Uterus (tissue), 4 donors: ENCODE measurements around the gene IRGC. TPM values are rescaled to one million over a fixed set of nuclear protein-coding genes. Genes with fewer than 3 reads are reported as not detected.

ENCODE experiments used
- DNase-seq, 2 donors: peaks; one replicate each; pipeline ENCODE4 v3.0.0-alpha.2; 2019 to 2020
- H3K27ac ChIP-seq, 2 donors: fragments of 200-600 bp; sonication (generic); 1 replicate in 1 of 2; 2 replicates in 1 of 2; pipeline ENCODE4 v1.5.1; 2016 to 2018
- H3K27me3 ChIP-seq, 2 donors: fragments of 200-600 bp; sonication (generic); one replicate each; pipeline ENCODE4 v1.5.1; 2018 to 2019; ENCODE audit warnings: control low read depth in 1 of 2
- H3K36me3 ChIP-seq, 2 donors: fragments of 200-600 bp; sonication (generic); one replicate each; pipeline ENCODE4 v1.5.1; 2019; ENCODE audit warnings: control low read depth in 1 of 2
- H3K4me1 ChIP-seq, 2 donors: fragments of 200-600 bp; sonication (generic); one replicate each; pipeline ENCODE4 v1.5.1; 2018 to 2019; ENCODE audit warnings: control low read depth in 1 of 2
- H3K4me3 ChIP-seq, 2 donors: fragments of 200-600 bp; sonication (generic); 1 replicate in 1 of 2; 2 replicates in 1 of 2; pipeline ENCODE4 v1.5.1; 2018 to 2019; ENCODE audit warnings: mild to moderate bottlenecking in 1 of 2
- H3K9me3 ChIP-seq, 2 donors: fragments of 200-600 bp; sonication (generic); one replicate each; pipeline ENCODE4 v1.5.1; 2019; ENCODE audit warnings: control low read depth in 1 of 2
- POLR2A ChIP-seq, 2 donors: fragments of 450-650 bp; IDR thresholded peaks; one replicate each; pipeline ENCODE4 v1.6.1; 2016; ENCODE audit warnings: antibody characterized with exemption in 2 of 2, mild to moderate bottlenecking in 1 of 2, moderate library complexity in 1 of 2
- intact Hi-C: fragments of 100-400 bp; cut with DNase I; formaldehyde crosslinking; loops from one replicate; pipeline ENCODE4 v1.15.1; 2023; ENCODE audit warnings: low total_unique reads
- total RNA-seq, 4 donors: library from RNA; depleted of rRNA in 3 of 4; stranded (reverse); fragments of >200 nt in 3 of 4; gene quantifications; one replicate each; pipeline versions ENCODE4 v1.1.0 to v1.2.4, GENCODE V29; 2014 to 2023
- TF ChIP-seq, protein P1 (sequence below), 4 experiments: fragments of 200-600 bp in 2 of 4; fragments of 450-650 bp in 2 of 4; sonication (generic) in 2 of 4; IDR thresholded peaks; one replicate each; pipeline ENCODE4 v1.5.1; 2016 to 2019; ENCODE audit warnings: antibody characterized with exemption in 4 of 4, mild to moderate bottlenecking in 2 of 4, moderate library complexity in 1 of 4
- donor health status: DM: yes; HTN: yes; CAD: no.

IRGC gene
- total RNA-seq, 4 donors from 2014 or later = not detected

DNA sequence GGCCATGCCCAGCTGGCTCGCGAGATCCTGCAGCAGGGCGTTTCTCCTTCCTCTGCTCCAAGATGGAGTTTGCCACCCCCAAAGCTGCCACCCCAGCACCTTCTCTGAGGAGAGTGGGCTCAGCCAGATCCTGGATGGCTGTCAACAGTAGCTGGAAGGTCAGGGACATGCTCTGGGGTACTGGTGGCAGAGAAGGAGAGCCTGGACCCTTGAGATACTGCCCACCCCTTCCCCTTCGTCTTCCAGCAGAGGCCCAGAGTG is 11.6 kb downstream of the IRGC start:
- no peak overlapping the region for H3K4me3 ChIP-seq
- intact Hi-C loops = no loop called here
- H3K4me1 ChIP-seq = no peaks in the 10 kb centered on the region
- DNase-seq = no peak
- H3K36me3 ChIP-seq = no peaks in the 10 kb centered on the region
- no peaks in the 10 kb centered on the region for H3K27me3 ChIP-seq
- TF ChIP-seq, protein P1, sequence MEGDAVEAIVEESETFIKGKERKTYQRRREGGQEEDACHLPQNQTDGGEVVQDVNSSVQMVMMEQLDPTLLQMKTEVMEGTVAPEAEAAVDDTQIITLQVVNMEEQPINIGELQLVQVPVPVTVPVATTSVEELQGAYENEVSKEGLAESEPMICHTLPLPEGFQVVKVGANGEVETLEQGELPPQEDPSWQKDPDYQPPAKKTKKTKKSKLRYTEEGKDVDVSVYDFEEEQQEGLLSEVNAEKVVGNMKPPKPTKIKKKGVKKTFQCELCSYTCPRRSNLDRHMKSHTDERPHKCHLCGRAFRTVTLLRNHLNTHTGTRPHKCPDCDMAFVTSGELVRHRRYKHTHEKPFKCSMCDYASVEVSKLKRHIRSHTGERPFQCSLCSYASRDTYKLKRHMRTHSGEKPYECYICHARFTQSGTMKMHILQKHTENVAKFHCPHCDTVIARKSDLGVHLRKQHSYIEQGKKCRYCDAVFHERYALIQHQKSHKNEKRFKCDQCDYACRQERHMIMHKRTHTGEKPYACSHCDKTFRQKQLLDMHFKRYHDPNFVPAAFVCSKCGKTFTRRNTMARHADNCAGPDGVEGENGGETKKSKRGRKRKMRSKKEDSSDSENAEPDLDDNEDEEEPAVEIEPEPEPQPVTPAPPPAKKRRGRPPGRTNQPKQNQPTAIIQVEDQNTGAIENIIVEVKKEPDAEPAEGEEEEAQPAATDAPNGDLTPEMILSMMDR (IDR thresholded peaks at IDR 0.05) = no peak
- no peak for TF ChIP-seq POLR2A (IDR thresholded peaks at IDR 0.05)
- H3K9me3 ChIP-seq = no peaks in the 10 kb centered on the region
- H3K27ac ChIP-seq = no peak overlapping the region

DNA sequence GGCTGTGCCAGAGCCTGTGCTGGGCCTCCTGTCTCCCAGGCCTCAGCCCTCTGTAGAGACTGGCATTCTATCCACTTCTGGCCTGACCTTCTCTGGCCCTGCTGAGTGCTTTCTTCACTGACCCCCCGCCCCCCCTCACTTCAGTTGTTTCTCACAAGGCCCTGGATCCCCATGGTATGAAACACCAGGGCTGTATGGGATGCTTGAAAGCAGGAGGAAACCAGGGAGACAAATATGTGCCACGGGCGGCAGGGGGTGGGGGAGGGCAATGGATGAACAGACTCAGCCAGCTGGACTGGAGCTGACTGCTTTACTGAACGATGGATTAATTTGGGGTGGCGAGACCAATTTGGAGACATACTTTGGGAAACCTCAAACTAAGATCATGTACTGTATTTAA is 14.0 kb downstream of the IRGC start:
- Histone ChIP-seq H3K27ac (no peak overlapping the region), H3K27me3 (no peaks in the 10 kb centered on the region), H3K4me1 (no peaks in the 10 kb centered on the region), H3K9me3 (no peaks in the 10 kb centered on the region), H3K36me3 (no peaks in the 10 kb centered on the region), H3K4me3 (no peak overlapping the region)
- intact Hi-C loops = no loop called here
- TF ChIP-seq, protein P1 (IDR thresholded peaks at IDR 0.05) = no peak
- TF ChIP-seq POLR2A (IDR thresholded peaks at IDR 0.05) = no peak
- DNase-seq = no peak

DNA sequence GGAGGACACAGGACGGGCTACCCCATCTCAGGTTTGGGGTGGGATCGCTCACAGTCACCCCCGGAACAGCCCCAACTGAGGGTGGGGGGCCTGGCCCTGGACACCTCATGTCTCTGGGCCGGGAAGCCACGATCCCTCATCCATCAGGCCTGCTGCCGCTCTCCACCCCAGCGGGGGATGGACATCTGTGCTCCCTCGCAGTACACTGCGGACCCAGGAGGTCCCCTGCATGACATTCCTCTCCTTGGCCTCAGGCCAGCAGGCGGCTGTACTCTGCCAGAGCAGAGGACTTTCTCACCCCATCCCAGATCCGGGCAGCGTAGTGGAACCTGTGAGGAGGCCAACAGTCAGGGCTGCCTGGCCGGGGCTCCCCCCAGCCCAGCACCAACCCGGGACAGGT is 15.5 kb downstream of the IRGC start:
- intact Hi-C loops = no loop called here
- Histone ChIP-seq H3K27me3 (no peaks in the 10 kb centered on the region), H3K9me3 (no peaks in the 10 kb centered on the region), H3K4me1 (no peaks in the 10 kb centered on the region), H3K36me3 (no peaks in the 10 kb centered on the region), H3K27ac (no peak overlapping the region), H3K4me3 (no peak overlapping the region)
- TF ChIP-seq POLR2A (IDR thresholded peaks at IDR 0.05) = no peak
- TF ChIP-seq, protein P1 (IDR thresholded peaks at IDR 0.05) = no peak
- DNase-seq = no peak

DNA sequence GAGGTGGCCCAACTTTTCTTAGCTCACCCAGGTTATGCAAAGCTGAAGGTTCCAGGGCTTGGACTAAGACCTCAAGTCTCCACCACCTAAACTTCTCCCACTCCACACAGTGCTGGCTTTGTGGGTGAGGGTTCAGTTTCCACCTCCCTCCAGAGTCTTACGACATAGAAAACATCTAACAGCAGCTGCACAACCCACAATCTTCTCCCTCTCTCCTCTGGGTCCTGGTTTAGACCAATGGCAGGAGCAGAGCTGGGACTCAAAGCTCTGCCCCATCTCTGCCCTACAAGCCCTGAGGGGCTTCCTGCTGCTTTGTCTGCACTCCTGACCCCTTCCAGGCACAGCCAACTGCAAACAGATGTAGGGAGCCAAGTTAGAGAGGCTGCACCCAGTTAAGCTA is 16.0 kb downstream of the IRGC start:
- Histone ChIP-seq H3K27me3 (no peaks in the 10 kb centered on the region), H3K4me3 (no peak overlapping the region), H3K36me3 (no peaks in the 10 kb centered on the region), H3K27ac (no peak overlapping the region), H3K4me1 (no peaks in the 10 kb centered on the region), H3K9me3 (no peaks in the 10 kb centered on the region)
- DNase-seq = no peak
- intact Hi-C loops = no loop called here
- TF ChIP-seq POLR2A (IDR thresholded peaks at IDR 0.05) = no peak
- TF ChIP-seq, protein P1 (IDR thresholded peaks at IDR 0.05) = no peak

DNA sequence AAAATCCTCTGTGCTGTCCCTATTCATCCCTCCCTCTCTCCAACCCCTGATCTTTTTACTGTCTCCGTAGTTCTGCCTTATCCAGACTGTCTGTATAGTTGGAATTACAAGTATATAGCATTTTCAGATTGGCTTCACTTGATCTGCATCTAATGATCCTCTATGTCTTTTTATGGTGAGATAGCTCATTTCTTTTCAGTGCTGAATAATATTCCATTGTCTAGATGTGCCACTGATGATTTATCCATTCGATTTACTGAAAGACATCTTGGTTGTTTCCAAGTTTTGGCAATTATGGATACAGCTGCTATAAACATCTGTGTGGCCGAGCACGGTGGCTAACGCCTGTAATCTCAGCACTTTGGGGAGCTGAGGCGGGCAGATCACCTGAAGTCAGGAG is 19.1 kb downstream of the IRGC start:
- no peaks in the 10 kb centered on the region for H3K27me3 ChIP-seq
- H3K4me1 ChIP-seq = no peaks in the 10 kb centered on the region
- H3K9me3 ChIP-seq = no peaks in the 10 kb centered on the region
- no peaks in the 10 kb centered on the region for H3K36me3 ChIP-seq
- TF ChIP-seq POLR2A (IDR thresholded peaks at IDR 0.05) = no peak
- TF ChIP-seq, protein P1 (IDR thresholded peaks at IDR 0.05) = no peak
- no peak for DNase-seq
- no peak overlapping the region for H3K4me3 ChIP-seq
- no peak overlapping the region for H3K27ac ChIP-seq
- intact Hi-C loops = no loop called here
